OCI-LY3 (cell line): Measurements from ENCODE around the gene TBX21.

Source experiments
- EZH2phosphoT487 ChIP-seq: fragments of 200-600 bp; shearing (Covaris generic); IDR thresholded peaks from 2 replicates; pipeline ENCODE4 v1.6.1; 2018; ENCODE audit warnings: antibody characterized with exemption, mixed run types, low read depth
- TF ChIP-seq, protein P1 (sequence below): fragments of 200-600, 300-600 bp; sonication (generic); IDR thresholded peaks from 2 replicates; pipeline ENCODE4 v1.5.1; 2014; ENCODE audit warnings: antibody characterized with exemption, low read length, low read depth

DNA sequence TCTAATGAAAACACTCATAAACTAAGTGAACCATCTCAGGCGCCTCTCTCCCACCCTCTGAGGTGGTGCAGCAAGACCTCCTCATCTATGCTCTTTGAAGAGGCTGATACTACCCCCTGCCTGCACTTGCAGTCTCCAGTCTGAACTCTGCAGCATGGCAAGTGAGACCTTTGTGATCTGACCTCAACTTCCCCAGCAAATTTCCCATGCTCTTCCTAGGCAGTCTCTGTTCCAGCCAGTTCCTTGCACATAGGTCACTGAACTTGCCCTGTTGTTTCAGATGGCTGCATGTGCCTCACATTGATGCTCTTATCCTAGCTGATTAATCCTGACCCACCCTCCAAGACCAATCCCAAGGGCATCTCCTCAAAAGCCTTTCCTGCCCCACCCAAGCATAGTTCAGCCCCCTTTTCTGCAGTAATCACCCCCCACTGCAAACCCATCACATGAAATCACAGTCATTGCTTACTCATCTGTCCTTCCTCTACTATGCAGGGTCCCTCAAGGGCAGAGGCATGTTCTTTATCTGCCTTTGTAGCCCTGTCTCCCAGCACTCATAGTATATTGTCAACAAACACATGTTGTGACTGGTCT, 42.0 kb downstream of the TBX21 start:
- TF ChIP-seq, protein P1, sequence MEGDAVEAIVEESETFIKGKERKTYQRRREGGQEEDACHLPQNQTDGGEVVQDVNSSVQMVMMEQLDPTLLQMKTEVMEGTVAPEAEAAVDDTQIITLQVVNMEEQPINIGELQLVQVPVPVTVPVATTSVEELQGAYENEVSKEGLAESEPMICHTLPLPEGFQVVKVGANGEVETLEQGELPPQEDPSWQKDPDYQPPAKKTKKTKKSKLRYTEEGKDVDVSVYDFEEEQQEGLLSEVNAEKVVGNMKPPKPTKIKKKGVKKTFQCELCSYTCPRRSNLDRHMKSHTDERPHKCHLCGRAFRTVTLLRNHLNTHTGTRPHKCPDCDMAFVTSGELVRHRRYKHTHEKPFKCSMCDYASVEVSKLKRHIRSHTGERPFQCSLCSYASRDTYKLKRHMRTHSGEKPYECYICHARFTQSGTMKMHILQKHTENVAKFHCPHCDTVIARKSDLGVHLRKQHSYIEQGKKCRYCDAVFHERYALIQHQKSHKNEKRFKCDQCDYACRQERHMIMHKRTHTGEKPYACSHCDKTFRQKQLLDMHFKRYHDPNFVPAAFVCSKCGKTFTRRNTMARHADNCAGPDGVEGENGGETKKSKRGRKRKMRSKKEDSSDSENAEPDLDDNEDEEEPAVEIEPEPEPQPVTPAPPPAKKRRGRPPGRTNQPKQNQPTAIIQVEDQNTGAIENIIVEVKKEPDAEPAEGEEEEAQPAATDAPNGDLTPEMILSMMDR, result no peak
- TF ChIP-seq EZH2phosphoT487, result no peak
